Peyer's patch (tissue), 4 donors: ENCODE data around the gene EIF2AK3.

Source experiments
- CTCF ChIP-seq, 6 experiments: fragments of 450-650 bp in 4 of 6; fragments of 200-600 bp in 2 of 6; sonication (generic) in 1 of 6; IDR thresholded peaks; one replicate each; pipeline ENCODE4 v1.5.1; 2017 to 2019; ENCODE audit warnings: antibody characterized with exemption in 6 of 6, mild to moderate bottlenecking in 3 of 6, moderate library complexity in 1 of 6
- POLR2A ChIP-seq, 2 donors: fragments of 450-650 bp; IDR thresholded peaks; one replicate each; pipeline ENCODE4 v1.5.1; 2017; ENCODE audit warnings: antibody characterized with exemption in 2 of 2, mild to moderate bottlenecking in 2 of 2, moderate library complexity in 2 of 2

DNA sequence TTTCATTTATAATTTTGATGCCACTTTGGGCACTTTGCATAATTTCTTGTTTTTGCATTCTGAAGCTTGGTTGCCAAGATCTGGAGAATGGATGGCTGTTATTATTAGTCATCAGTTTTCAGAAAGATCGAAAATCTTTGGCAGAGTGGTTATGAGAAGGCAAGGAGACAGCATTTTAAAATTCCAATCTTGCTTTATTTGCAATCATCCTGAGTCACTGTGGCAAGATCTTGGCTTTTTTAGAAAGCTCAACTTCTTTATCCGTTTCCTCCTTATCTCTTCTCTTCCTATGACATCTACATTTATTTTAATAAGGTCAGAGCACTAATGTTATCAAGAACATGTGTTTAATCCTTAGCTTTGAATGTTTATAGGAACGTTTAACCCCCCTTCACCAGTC lies 31.1 kb upstream of the EIF2AK3 start:
- TF ChIP-seq CTCF (IDR thresholded peaks at IDR 0.05) (no peak), POLR2A (IDR thresholded peaks at IDR 0.05) (no peak)
